Gastroesophageal sphincter (tissue), 4 donors: ENCODE data around the gene SEMA6A. TPM values are rescaled to one million over a fixed set of nuclear protein-coding genes. Genes with fewer than 3 reads are reported as not detected.

ENCODE experiments used
- ATAC-seq: fragments of 150-250 bp; one replicate; pipeline ENCODE4 v1.9.1; 2016; ENCODE audit warnings: mild to moderate bottlenecking, moderate library complexity
- H3K27ac ChIP-seq, 4 donors: fragments of 200-600 bp; sonication (generic) in 3 of 4; 1 replicate in 3 of 4; 2 replicates in 1 of 4; pipeline ENCODE4 v1.5.1; 2016 to 2019
- H3K27me3 ChIP-seq: fragments of 200-600 bp; sonication (generic); one replicate; pipeline ENCODE4 v1.5.1; 2019
- H3K36me3 ChIP-seq, 2 donors: fragments of 200-600 bp; sonication (generic); one replicate each; pipeline ENCODE4 v1.5.1; 2019; ENCODE audit warnings: control low read depth in 1 of 2
- H3K4me1 ChIP-seq, 3 donors: fragments of 200-600 bp; sonication (generic); 1 replicate in 2 of 3; 2 replicates in 1 of 3; pipeline ENCODE4 v1.5.1; 2016 to 2019; ENCODE audit warnings: control low read depth in 2 of 3
- H3K4me3 ChIP-seq, 2 donors: fragments of 200-600 bp; sonication (generic); one replicate each; pipeline ENCODE4 v1.5.1; 2019; ENCODE audit warnings: mild to moderate bottlenecking in 1 of 2, moderate library complexity in 1 of 2
- H3K9me3 ChIP-seq, 3 donors: fragments of 200-600 bp; sonication (generic); one replicate each; pipeline ENCODE4 v1.5.1; 2017 to 2019; ENCODE audit warnings: control low read depth in 2 of 3
- EP300 ChIP-seq: sonication (generic); formaldehyde crosslinking; IDR thresholded peaks from one replicate; pipeline ENCODE4 v1.6.1; 2017; ENCODE audit warnings: antibody characterized with exemption, mild to moderate bottlenecking
- POLR2A ChIP-seq, 2 donors: fragments of 450-650 bp; IDR thresholded peaks; one replicate each; pipeline ENCODE4 v1.6.1; 2017; ENCODE audit warnings: antibody characterized with exemption in 2 of 2, mild to moderate bottlenecking in 2 of 2, moderate library complexity in 1 of 2
- POLR2AphosphoS5 ChIP-seq: sonication (generic); formaldehyde crosslinking; IDR thresholded peaks from one replicate; pipeline ENCODE4 v1.6.1; 2017; ENCODE audit warnings: antibody characterized with exemption
- WGBS, 2 donors: methylation state at CpG; one replicate each; pipeline ENCODE4 v1.1.5; 2018; ENCODE audit warnings: low coverage in 1 of 2; 5-methylcytosine and 5-hydroxymethylcytosine counted together
- total RNA-seq, 4 donors: library from RNA; depleted of rRNA; stranded (reverse); fragments of >200 nt; gene quantifications; one replicate each; pipeline ENCODE4 v1.1.0, GENCODE V29; 2016
- TF ChIP-seq, protein P1 (sequence below), 4 experiments: fragments of 200-600 bp in 2 of 4; fragments of 450-650 bp in 2 of 4; sonication (generic) in 1 of 4; IDR thresholded peaks; one replicate each; pipeline ENCODE4 v1.5.1; 2017 to 2019; ENCODE audit warnings: antibody characterized with exemption in 4 of 4, mild to moderate bottlenecking in 2 of 4, moderate library complexity in 2 of 4

Gene SEMA6A
- total RNA-seq, 4 donors from 2014 or later: 10.9 to 19.8 (median 17.8) TPM

DNA sequence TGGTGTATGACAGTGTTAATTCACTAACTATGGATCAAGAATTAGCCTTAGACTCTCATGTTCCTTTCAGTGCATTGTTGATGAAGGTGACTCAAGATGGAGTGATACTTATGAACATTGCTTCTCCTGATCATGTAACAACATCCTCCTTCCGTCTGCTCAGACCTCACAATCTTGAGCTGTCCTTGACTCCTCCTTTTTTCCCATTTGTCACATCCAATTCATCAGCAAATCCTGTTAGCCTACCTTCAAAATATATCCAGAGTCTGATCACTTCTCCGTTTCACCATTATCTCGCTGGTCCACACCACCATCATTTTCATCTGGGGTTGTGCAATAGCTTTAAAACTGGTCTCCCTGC lies 9.2 kb upstream of the SEMA6A start:
- no peaks in the 10 kb centered on the region for H3K9me3 ChIP-seq
- H3K4me1 ChIP-seq: peaks cover 0 to 11% (median 0%) of the 10 kb centered on the region in 3 donors
- no peaks in the 10 kb centered on the region for H3K36me3 ChIP-seq
- no peak for ATAC-seq
- H3K27ac ChIP-seq: no peak overlapping the region
- H3K27me3 ChIP-seq: no peaks in the 10 kb centered on the region
- TF ChIP-seq, protein P1, sequence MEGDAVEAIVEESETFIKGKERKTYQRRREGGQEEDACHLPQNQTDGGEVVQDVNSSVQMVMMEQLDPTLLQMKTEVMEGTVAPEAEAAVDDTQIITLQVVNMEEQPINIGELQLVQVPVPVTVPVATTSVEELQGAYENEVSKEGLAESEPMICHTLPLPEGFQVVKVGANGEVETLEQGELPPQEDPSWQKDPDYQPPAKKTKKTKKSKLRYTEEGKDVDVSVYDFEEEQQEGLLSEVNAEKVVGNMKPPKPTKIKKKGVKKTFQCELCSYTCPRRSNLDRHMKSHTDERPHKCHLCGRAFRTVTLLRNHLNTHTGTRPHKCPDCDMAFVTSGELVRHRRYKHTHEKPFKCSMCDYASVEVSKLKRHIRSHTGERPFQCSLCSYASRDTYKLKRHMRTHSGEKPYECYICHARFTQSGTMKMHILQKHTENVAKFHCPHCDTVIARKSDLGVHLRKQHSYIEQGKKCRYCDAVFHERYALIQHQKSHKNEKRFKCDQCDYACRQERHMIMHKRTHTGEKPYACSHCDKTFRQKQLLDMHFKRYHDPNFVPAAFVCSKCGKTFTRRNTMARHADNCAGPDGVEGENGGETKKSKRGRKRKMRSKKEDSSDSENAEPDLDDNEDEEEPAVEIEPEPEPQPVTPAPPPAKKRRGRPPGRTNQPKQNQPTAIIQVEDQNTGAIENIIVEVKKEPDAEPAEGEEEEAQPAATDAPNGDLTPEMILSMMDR (IDR thresholded peaks at IDR 0.05): no peak
- TF ChIP-seq POLR2A (IDR thresholded peaks at IDR 0.05): no peak
- no peak for TF ChIP-seq EP300
- no peak for TF ChIP-seq POLR2AphosphoS5
- 83 to 88% methylated on average over 3 of the region's 3 CpGs for whole genome bisulfite sequencing, 2 donors
- H3K4me3 ChIP-seq: no peak overlapping the region

DNA sequence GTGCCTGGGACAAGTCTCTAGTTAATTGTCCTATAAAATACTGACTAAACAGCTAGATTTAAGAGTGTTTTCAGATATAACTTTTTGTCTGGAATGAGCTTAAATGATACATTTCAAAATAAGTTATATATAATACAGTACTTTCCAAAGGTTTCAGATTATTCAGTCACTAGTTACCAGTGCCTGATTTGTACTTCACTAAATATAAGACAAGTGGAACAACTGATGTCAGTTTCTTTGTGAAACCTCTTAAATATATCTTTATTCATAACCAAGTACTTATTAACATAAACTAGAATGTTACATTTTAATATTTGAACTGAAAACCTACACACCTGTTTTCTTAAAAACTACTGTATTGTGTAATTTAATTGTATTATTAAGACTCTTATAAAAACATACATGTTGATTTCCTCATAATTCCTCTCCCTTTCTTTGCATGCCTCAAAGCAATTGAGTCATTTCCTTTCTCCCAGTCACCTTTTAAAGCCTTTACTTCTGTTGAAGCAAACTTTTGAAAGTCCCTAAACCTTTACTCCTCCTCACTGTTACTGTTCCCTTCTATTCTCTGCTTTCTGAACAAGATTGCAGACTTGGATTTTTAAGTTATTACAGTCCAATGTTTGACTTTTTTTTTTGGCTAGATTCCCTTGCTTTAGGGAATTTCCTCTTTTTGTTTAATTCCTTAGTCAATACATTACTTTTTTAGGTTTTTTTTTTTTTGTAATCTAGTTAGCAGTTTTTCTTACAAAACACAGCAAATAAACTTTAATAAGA lies 8.7 kb upstream of the SEMA6A start:
- no peak for ATAC-seq
- no peaks in the 10 kb centered on the region for H3K27me3 ChIP-seq
- no peak overlapping the region for H3K27ac ChIP-seq
- H3K4me3 ChIP-seq: no peak overlapping the region
- H3K4me1 ChIP-seq: peaks cover 0 to 11% (median 0%) of the 10 kb centered on the region in 3 donors
- H3K36me3 ChIP-seq: no peaks in the 10 kb centered on the region
- TF ChIP-seq EP300: no peak
- no peak for TF ChIP-seq POLR2AphosphoS5
- TF ChIP-seq POLR2A (IDR thresholded peaks at IDR 0.05): no peak
- TF ChIP-seq, protein P1 (IDR thresholded peaks at IDR 0.05): no peak
- H3K9me3 ChIP-seq: no peaks in the 10 kb centered on the region

DNA sequence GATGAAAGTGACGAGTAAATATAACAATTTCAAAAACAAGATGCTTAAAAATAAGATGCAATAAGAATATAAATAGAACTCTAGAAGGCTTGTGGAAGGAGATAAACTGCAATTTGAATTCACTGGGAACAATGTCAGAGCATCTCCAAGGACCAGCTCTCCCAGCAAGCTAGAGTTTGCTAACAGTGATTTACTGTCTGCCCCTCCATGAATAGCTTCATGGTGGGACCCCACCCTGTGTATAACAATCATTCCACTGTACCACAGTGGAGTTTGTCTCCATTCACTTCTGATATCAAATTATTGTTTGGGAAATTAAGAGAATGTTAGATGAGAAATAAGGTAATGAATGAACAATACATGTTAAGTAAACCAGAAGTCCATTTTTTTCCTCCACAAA lies 7.3 kb upstream of the SEMA6A start:
- H3K4me1 ChIP-seq: peaks cover 0 to 11% (median 0%) of the 10 kb centered on the region in 3 donors
- no peak overlapping the region for H3K27ac ChIP-seq

DNA sequence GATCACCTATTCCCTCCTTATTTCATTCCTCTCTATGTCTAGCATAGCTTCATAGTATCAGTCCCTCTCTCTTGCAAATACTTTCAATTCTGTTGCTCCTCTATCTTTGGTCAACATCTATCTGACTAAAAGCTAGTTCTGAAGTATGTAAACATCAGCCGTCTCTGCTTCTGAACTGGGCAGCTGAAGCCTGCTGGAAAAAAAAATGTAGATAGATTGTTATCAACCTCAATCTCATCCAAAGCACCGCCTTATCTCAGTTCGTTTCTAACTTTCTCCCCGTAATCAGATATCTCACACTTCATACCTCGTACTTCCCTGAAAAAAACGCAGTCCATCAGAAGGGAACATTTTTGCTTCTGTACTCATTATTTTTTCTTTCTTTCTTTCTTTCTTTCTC lies 4.5 kb upstream of the SEMA6A start:
- TF ChIP-seq EP300 (no peak), POLR2AphosphoS5 (no peak), POLR2A (IDR thresholded peaks at IDR 0.05) (no peak)
- TF ChIP-seq, protein P1 (IDR thresholded peaks at IDR 0.05): no peak
- no peaks in the 10 kb centered on the region for H3K36me3 ChIP-seq
- H3K4me1 ChIP-seq: peaks cover 0 to 35% (median 0%) of the 10 kb centered on the region in 3 donors
- ATAC-seq: no peak
- no peak overlapping the region for H3K27ac ChIP-seq
- no peaks in the 10 kb centered on the region for H3K27me3 ChIP-seq
- no peaks in the 10 kb centered on the region for H3K9me3 ChIP-seq
- H3K4me3 ChIP-seq: no peak overlapping the region
- 53 to 94% methylated on average over 5 to 6 of the region's 6 CpGs for WGBS, 2 donors

More for the DNA sequence above, 7.3 kb upstream of the SEMA6A start:
- H3K9me3 ChIP-seq: no peaks in the 10 kb centered on the region
- TF ChIP-seq EP300 (no peak), POLR2A (IDR thresholded peaks at IDR 0.05) (no peak), POLR2AphosphoS5 (no peak)
- TF ChIP-seq, protein P1 (IDR thresholded peaks at IDR 0.05): no peak
- no peaks in the 10 kb centered on the region for H3K36me3 ChIP-seq
- no peaks in the 10 kb centered on the region for H3K27me3 ChIP-seq
- 50 to 67% methylated on average over 1 of the region's 1 CpG for WGBS, 2 donors
- ATAC-seq: no peak
- H3K4me3 ChIP-seq: no peak overlapping the region

DNA sequence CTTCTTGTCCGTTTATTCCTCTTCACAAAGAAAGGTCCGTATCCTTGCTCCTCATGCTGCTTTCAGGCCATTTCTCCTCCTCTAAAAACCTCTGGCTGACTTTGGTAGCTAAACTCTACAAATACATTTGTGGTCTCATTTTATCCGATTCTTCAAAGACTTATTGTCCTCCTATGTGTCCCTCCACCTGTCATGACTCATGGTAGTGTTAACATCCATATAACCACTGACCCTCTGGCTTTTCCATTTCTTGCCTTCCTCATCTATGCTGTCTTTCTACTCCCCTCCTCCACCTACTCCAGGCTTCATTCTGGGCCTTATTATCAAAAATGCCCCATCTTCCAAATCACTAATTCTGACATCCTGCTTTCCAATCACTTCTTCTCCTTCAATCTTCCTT lies 4.1 kb upstream of the SEMA6A start:
- Histone ChIP-seq H3K9me3 (no peaks in the 10 kb centered on the region), H3K36me3 (no peaks in the 10 kb centered on the region), H3K27ac (no peak overlapping the region), H3K4me1 (peaks cover 0 to 38% (median 0%) of the 10 kb centered on the region in 3 donors), H3K27me3 (peaks cover under 1% of the 10 kb centered on the region), H3K4me3 (no peak overlapping the region)
- 92 to 93% methylated on average over 3 of the region's 3 CpGs for WGBS, 2 donors
- TF ChIP-seq POLR2AphosphoS5 (no peak), POLR2A (IDR thresholded peaks at IDR 0.05) (no peak), EP300 (no peak)
- TF ChIP-seq, protein P1 (IDR thresholded peaks at IDR 0.05): no peak
- ATAC-seq: no peak
